Stimulated activated CD4-positive, alpha-beta T cell treated with anti-CD3 and anti-CD28 coated beads, Interleukin-1b, Interleukin-23, amount 100 ng/mL, for 24 hours (primary cell): ENCODE results near the gene APOBEC3A.

Experiments
- DNase-seq, 4 experiments: peaks; one replicate each; pipeline ENCODE4 v3.0.0-alpha.2; 2020; ENCODE audit warnings: low read depth in 4 of 4, low spot score in 1 of 4

APOBEC3A gene

GRCh38 chr22:38957046-38957770, at the start of gene APOBEC3A:
Gene APOBEC3A (plus strand): TSS chr22:38957609. CDS start chr22:38957692, 83 bp downstream.
- no peak for DNase-seq

- DNase-seq: no peak
These were observed 49.6 kb upstream of the APOBEC3A start for GRCh38 chr22:38907767-38908166.

DNA sequence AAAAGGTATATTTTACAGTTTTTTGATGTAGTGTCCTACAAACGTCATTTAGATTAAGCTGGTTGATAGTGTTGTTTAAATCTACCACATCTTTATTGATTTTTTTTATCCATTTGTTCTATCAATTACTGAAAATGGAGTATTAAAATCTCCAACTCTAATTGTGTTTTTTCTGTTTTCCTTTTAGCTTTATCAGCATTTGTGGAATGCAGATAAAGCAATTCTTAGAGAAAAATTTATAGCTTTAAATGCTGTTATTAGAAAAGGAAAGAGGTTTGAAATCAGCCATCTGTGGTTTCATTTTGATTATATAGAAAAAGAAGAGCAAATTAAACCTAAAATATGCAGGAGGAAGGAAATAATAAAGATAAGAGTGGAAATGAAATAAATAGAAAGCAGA, 46.0 kb upstream of the APOBEC3A start:
- DNase-seq: no peak

DNA sequence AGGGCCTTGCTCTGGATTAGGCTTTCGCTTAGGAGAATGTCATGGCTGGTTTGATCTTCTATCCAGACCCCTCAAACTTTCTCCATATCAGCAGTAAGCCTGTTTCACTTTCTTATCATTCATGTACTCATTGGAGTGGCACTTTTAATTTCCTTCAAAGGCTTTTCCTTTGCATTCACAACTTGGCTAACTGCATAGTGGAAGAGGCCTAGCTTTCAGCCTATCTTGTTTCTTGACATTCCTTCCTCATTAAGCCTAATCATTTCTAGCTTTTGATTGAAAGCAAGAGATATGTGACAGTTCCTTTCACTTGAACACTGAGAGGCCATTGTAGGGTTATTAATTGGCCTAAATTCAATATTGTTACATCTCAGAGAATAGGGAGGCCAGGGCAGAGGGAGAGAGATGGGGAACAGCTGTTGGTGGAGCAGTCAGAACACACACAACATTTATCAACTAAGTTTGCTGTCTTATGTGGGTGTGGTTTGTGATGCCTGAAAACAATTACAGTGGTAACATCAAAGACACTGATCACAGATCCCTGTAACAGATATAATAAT, 37.7 kb upstream of the APOBEC3A start:
- DNase-seq: no peak

DNA sequence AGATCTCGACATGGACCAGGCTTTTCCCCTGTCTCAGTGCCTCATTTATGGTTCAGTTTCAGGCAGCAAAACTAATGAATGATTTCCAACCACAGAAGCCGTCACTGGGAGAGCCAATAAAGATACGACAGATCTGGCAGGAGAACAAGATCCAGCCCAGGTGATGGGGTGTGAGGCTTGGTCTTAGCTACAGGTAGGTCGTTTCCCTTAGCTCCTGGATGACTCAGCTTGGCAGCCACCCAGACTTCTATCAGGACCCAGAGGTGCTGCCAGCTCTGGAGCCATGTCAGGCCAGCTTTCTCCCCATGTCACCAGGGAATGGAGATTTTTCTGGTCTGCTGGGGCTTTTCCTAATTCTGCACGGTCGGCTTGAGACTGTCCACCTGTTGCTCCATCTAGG, 36.3 kb upstream of the APOBEC3A start:
- no peak for DNase-seq

DNA sequence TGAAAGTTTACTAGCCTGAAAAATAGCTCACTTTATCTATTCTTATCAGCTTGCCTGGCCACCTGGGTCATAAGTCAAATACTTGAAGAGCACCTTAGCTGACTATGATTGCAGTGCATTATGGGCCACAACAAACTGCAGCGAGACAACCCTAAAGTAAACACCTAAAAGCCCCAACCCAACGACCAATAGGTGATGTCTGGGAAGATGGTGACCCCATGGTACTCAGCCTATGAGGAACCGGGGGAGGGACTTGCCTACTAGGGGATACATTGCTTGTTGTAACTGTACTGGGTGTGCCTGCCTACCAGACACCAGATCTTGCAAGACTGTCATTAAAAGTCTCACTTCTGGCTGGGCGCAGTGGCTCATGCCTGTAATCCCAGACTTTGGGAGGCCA, 35.6 kb upstream of the APOBEC3A start:
- DNase-seq: no peak

DNA sequence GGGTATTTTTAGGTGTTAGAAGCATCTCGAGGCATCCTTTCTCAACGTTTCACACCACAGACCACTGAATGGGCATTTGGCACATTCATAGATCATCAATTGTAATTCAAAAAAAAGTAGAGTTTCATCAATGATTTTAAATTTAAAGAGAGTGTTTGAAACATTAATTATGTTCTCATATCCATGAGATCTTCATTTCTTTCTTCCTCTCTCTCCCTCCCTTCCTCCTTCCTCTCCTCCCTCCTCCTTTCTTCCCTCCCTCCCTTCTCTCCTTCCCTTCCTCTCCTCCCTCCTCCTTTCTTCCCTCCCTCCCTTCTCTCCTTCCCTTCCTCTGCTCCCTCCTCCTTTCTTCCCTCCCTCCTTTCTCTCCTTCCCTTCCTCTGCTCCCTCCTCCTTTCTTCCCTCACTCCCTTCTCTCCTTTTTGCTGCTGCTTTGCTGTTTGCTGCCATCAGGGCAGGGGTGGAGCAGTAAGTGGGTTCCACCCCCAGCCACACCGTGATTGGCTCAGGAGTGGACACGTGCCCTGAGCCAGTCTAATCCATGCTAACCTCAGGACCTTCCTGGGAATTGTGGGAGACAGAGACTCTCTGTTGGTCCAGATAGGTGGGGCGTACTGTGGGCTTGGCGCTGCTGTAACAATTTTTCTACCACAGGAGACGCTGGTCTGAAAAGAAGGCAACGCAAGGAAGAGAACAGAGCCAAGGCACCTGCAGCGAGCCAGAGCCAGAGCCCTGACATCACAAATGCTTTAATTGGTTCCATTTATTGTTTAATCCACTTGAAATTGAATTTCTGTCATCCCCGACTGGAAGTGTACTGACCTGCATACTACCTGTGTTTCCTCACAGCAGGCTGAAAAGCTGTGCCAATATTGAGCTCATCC, 33.7 kb upstream of the APOBEC3A start:
- DNase-seq: no peak

DNA sequence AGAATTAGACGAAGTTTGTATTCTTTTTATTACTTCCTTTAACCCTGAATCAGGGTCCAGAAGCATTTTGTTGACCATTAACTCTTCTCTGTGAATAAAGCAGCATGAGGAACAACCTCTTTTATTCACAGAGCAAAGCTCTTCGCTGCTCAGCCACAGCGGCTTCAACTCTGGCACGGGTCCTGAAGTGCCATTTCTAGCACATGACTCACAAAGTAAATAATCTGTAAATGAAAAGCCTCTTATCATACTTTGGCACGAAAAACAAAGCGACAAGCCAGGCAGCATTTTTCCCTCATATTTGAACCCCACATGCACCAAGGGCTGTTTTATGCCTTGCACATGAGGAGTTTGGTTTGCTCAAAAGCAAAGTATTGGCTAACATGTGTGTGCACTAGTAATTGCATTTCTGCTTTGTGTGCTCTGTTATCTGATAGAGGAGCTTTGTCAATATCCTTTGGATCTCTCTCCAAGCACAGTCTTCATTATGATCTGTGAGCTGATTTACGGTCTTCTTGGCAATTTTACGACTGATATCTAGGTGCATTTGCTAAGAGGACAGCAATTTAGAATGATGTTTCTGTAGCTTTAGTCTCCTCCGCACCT, 33.0 kb upstream of the APOBEC3A start:
- DNase-seq: no peak

DNA sequence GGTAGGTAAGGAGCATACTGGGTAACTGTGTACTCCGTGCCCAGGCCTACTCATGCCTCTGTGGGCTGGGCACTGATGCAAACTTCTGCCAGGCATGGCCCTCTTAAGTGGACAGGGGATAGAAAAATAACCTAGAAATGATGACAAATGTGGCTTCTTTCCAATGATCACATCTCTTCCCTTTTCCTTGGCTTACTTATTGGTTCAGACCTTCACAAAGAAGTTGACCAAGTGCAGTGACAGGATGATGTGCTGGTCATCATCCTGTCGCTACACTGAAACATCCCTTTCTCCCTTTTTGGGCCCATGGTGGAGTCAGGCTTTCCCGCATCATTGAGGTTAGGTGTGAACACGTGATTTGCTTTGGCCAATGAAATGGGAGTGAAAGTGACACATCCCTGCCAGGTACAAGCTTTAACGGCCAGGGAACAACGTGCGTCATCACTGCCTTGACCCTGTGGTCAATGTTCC, 31.8 kb upstream of the APOBEC3A start:
- no peak for DNase-seq

- DNase-seq: peak in 3 of 4 experiments; percentile 16 to 52 (median 23)
These were observed 30.2 kb upstream of the APOBEC3A start for GRCh38 chr22:38927033-38927781.

GRCh38 chr22:38930512-38930911, 26.9 kb upstream of the APOBEC3A start:
- no peak for DNase-seq

GRCh38 chr22:38935023-38935422, 22.4 kb upstream of the APOBEC3A start:
- no peak for DNase-seq

DNA sequence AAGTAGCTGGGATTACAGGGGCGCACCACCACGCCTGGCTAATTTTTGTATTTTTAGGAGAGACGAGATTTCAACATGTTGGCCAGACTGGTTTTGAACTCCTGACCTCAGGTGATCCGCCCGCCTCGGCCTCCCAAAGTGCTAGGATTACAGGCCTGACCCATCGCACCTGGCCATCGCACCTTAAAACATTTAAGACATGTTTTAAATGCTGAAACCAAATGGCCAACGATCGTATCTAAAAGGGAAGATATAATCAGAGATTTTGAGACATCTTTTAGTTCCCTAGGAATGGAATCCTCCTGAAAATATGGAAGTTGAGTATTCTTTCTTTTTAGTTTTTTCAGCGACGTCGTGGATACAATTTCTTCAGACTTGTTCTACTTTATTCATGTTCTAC, 21.8 kb upstream of the APOBEC3A start:
- DNase-seq: no peak

DNA sequence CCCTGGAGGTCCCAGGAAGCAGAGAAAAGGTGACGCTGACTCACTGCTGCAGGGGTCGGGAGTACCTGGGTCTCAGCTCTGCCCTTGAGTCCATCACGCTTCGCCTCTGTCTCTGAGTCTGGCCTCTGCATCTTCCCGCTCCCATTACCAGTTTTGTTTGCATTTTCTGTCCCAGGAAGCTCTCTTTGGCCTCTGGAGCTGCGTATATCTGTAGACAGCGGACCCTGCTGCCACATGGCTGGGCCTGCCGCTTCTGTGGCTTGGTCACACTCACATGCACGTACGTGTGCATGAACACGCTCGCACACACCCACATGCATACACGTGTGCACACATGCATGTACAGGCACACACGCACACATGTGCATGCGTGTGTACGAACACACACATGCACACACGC, 20.8 kb upstream of the APOBEC3A start:
- no peak for DNase-seq

DNA sequence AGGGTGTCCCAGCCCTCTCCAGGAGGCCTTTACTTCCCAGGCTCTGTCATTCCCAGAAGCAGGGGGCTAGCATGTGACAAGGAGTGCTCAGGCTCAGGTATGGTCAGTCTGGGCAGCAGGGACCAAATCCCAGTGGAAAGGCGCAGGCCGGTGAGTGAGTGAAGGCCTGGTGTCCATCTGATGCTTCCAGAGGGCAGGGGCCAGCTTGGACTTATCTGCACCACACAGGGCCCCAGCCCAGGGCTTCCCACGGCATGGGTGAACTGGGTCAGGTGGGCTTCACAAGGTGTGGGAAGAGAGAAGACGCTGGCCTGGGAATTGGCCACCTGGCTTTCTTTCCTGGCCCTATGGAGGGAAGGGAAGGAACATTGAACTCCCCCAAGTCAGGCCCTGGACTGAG, 20.4 kb upstream of the APOBEC3A start:
- DNase-seq: no peak

DNA sequence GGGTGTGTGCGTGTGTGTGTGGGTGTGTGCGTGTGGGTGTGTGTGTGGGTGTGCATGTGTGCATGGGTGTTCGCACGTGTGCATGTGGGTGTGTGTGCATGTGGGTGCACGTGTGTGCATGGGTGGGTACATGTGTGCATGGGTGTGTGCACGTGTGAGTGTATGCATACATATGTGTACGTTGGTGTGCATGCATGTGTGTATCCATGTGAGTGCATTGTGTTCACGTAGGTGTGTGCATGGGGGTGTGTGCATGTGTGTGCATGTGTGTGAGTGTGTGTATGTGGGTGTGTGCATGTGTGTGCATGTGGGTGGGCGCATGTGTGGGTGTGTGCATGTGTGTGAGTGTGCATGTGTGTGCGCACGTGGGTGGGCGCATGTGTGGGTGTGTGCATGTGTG, 19.9 kb upstream of the APOBEC3A start:
- DNase-seq: no peak

- DNase-seq: no peak
These were observed 19.2 kb upstream of the APOBEC3A start for GRCh38 chr22:38938221-38938620.

GRCh38 chr22:38938925-38939324, 18.5 kb upstream of the APOBEC3A start:
- no peak for DNase-seq

- no peak for DNase-seq
These were observed 16.5 kb upstream of the APOBEC3A start for GRCh38 chr22:38940811-38941384.

GRCh38 chr22:38941488-38941987, 15.9 kb upstream of the APOBEC3A start:
- DNase-seq: peak; percentile 30 to 71 (median 51)
